Measurements from ENCODE around the gene RCOR1. TPM values are rescaled to one million over a fixed set of nuclear protein-coding genes. Genes with fewer than 3 reads are reported as not detected.
A peak's percentile ranks its signal among the peaks of the same experiment; 100 is the strongest.

RCOR1 gene
- total RNA-seq, 1 experiment from 2014 or later, result 33.6 TPM

DNA sequence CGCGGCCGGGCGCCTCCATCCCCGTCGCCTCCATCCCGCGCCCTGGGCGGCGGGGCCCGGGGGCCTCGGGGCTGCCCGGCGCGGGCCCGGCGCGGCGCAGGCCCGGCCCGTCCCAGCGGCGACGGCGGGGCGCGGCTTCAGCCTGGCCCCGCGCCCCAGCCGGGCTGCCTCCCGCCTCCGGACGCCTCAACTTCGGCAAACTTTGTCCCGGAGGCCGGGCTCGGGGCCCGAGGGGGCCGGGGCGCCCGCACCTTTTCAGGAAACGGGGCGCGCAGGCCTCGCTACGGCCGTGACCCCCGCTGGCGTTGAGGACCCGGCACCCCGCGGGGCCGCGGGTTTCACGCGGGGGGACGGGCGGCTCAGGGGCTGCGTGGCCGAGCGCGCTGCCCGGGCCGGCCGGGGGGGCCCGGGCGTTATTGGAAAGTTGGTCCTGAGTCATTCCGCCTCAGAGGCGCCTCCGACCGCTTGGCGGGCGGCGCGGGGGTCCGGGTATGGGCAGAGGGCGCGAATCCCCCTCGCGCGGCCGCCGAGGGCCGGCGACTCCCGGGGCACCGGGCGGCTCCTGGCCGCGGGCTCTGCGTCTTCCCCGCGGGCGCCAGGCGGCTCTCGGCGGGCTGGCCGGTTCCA, 185.4 kb downstream of the RCOR1 start:
- H3K4me3 Mint-ChIP-seq (ENCODE audit: unreplicated experiment), result peak overlapping the region; percentile 73
- no peaks in the 10 kb centered on the region for H3K9me3 ChIP-seq
- no peaks in the 10 kb centered on the region for H3K9me3 Mint-ChIP-seq (ENCODE audit: unreplicated experiment)
- H3K27me3 Mint-ChIP-seq (ENCODE audit: insufficient read depth, unreplicated experiment), result no peaks in the 10 kb centered on the region
- H3K27ac Mint-ChIP-seq (ENCODE audit: unreplicated experiment), result peak overlapping the region; percentile 33
- DNase-seq, result peak in 1 of 2 experiments; percentile 22
- no peaks in the 10 kb centered on the region for H3K36me3 ChIP-seq (ENCODE audit: control insufficient read depth, insufficient read depth, low read length)
- BruUV-seq (replicated peaks), result no TSS peak
- H3K36me3 Mint-ChIP-seq (ENCODE audit: insufficient read depth, unreplicated experiment), result peaks cover 23% of the 10 kb centered on the region
- peak overlapping the region; percentile 54 for H3K4me3 ChIP-seq (ENCODE audit: low read depth, low read length)
- CTCF ChIA-PET, result no interaction called here
- POLR2A ChIA-PET, result no interaction called here
- intact Hi-C loops (cut with micrococcal nuclease; ENCODE audit: unreplicated experiment), result loop anchor here (5.0 to 10.0 kb wide), 2 partner anchors 97 to 186 kb away; partner anchors contain the start of gene RCOR1
- peaks cover 14% of the 10 kb centered on the region for H3K4me1 Mint-ChIP-seq (ENCODE audit: low read depth, unreplicated experiment)
- no peaks in the 10 kb centered on the region for H3K27me3 ChIP-seq (replicated peaks; ENCODE audit: control insufficient read depth, insufficient read depth, low read length)
- TF ChIP-seq, protein P1, sequence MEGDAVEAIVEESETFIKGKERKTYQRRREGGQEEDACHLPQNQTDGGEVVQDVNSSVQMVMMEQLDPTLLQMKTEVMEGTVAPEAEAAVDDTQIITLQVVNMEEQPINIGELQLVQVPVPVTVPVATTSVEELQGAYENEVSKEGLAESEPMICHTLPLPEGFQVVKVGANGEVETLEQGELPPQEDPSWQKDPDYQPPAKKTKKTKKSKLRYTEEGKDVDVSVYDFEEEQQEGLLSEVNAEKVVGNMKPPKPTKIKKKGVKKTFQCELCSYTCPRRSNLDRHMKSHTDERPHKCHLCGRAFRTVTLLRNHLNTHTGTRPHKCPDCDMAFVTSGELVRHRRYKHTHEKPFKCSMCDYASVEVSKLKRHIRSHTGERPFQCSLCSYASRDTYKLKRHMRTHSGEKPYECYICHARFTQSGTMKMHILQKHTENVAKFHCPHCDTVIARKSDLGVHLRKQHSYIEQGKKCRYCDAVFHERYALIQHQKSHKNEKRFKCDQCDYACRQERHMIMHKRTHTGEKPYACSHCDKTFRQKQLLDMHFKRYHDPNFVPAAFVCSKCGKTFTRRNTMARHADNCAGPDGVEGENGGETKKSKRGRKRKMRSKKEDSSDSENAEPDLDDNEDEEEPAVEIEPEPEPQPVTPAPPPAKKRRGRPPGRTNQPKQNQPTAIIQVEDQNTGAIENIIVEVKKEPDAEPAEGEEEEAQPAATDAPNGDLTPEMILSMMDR (IDR thresholded peaks at IDR 0.05; ENCODE audit: insufficient read depth in 1 of 2, low read depth in 1 of 2, low read length in 1 of 2, severe bottlenecking in 1 of 2, unreplicated experiment in 1 of 2), result no peak
- peaks cover 14% of the 10 kb centered on the region for H3K4me1 ChIP-seq

DNA sequence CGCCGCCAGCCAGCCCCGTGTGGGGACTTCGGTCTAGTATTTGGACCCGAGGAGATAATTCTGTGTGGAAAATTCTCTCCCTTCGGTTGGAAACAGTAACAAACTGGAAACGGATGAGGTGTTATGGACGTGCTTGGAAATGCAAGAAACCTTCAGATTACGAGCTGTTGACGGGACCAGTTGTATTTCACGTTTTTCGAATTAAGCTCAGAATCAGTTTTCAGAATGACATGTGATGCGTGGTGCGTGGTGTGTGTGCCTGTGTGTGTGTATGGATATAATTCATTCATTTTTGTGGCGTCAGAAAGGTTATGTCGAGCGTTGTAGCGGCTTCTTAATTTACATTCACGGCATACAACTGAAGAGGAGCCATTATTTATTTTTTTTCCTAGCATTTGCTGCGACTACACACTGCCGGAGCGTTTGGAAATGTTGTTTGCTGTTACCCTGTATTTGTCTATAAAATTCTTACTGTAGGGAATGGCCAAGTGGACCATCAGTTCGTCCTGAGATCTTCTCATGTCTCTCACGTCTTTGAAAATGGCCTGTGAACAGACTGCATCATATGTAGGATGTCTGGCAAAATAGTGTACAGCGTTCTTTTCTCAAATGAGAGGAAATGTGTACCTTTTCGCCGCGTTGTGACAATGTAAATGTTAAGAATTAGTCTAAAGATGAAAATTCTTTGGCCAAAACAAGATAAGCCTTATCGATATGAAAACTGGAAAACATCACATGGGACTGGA, 186.1 kb downstream of the RCOR1 start:
- Histone ChIP-seq H3K27me3 (replicated peaks; ENCODE audit: control insufficient read depth, insufficient read depth, low read length) (no peaks in the 10 kb centered on the region), H3K9me3 (no peaks in the 10 kb centered on the region), H3K36me3 (ENCODE audit: control insufficient read depth, insufficient read depth, low read length) (no peaks in the 10 kb centered on the region), H3K4me1 (peaks cover 14% of the 10 kb centered on the region), H3K4me3 (ENCODE audit: low read depth, low read length) (peak overlapping the region; percentile 54)
- peaks cover 23% of the 10 kb centered on the region for H3K36me3 Mint-ChIP-seq (ENCODE audit: insufficient read depth, unreplicated experiment)
- TSS peak; percentile 61 for BruUV-seq (replicated peaks)
- ChIA-PET POLR2A (no interaction called here), CTCF (no interaction called here)
- H3K27me3 Mint-ChIP-seq (ENCODE audit: insufficient read depth, unreplicated experiment), result no peaks in the 10 kb centered on the region
- H3K4me3 Mint-ChIP-seq (ENCODE audit: unreplicated experiment), result peak overlapping the region; percentile 73
- peaks cover 14% of the 10 kb centered on the region for H3K4me1 Mint-ChIP-seq (ENCODE audit: low read depth, unreplicated experiment)
- H3K9me3 Mint-ChIP-seq (ENCODE audit: unreplicated experiment), result no peaks in the 10 kb centered on the region
- peak overlapping the region; percentile 33 for H3K27ac Mint-ChIP-seq (ENCODE audit: unreplicated experiment)
- TF ChIP-seq, protein P1 (IDR thresholded peaks at IDR 0.05; ENCODE audit: insufficient read depth in 1 of 2, low read depth in 1 of 2, low read length in 1 of 2, severe bottlenecking in 1 of 2, unreplicated experiment in 1 of 2), result no peak
- intact Hi-C loops (cut with micrococcal nuclease; ENCODE audit: unreplicated experiment), result loop anchor here (5.0 to 10.0 kb wide), 2 partner anchors 96 to 186 kb away; partner anchors contain the start of gene RCOR1
- DNase-seq, result no peak

DNA sequence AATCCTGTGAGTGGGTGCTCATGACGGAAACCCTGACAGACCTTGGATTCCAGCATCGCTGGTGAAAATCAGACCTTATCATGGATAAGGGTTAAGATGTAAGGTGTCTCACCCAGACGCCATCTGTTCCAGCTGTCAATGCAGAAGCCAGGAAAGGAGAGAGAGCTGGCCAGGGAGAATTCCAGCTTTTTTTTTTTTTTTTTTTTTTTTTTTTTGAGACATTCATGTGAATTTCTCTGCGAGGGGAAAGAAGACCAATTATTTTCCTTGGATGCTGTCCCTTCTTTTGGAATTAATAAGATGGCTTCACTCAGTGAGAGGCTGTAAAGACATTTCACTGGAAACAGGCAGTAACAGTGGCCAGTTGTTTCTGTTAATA, 186.6 kb downstream of the RCOR1 start:
- H3K36me3 Mint-ChIP-seq (ENCODE audit: insufficient read depth, unreplicated experiment), result peaks cover 23% of the 10 kb centered on the region
- TF ChIP-seq, protein P1 (IDR thresholded peaks at IDR 0.05; ENCODE audit: insufficient read depth in 1 of 2, low read depth in 1 of 2, low read length in 1 of 2, severe bottlenecking in 1 of 2, unreplicated experiment in 1 of 2), result no peak
- Histone ChIP-seq H3K27me3 (replicated peaks; ENCODE audit: control insufficient read depth, insufficient read depth, low read length) (no peaks in the 10 kb centered on the region), H3K36me3 (ENCODE audit: control insufficient read depth, insufficient read depth, low read length) (no peaks in the 10 kb centered on the region), H3K4me1 (peaks cover 14% of the 10 kb centered on the region), H3K4me3 (ENCODE audit: low read depth, low read length) (peak overlapping the region; percentile 54), H3K9me3 (no peaks in the 10 kb centered on the region)
- peak overlapping the region; percentile 73 for H3K4me3 Mint-ChIP-seq (ENCODE audit: unreplicated experiment)
- no peaks in the 10 kb centered on the region for H3K27me3 Mint-ChIP-seq (ENCODE audit: insufficient read depth, unreplicated experiment)
- H3K27ac Mint-ChIP-seq (ENCODE audit: unreplicated experiment), result peak overlapping the region; percentile 33
- DNase-seq, result no peak
- intact Hi-C loops (cut with micrococcal nuclease; ENCODE audit: unreplicated experiment), result loop anchor here (5.0 to 10.0 kb wide), 2 partner anchors 96 to 187 kb away; partner anchors contain the start of gene RCOR1
- BruUV-seq (replicated peaks), result no TSS peak
- ChIA-PET CTCF (no interaction called here), POLR2A (no interaction called here)
- H3K4me1 Mint-ChIP-seq (ENCODE audit: low read depth, unreplicated experiment), result peaks cover 14% of the 10 kb centered on the region
- no peaks in the 10 kb centered on the region for H3K9me3 Mint-ChIP-seq (ENCODE audit: unreplicated experiment)
